Effector memory CD4-positive, alpha-beta T cell (primary cell): Measurements from ENCODE around the gene CEP41.

Source experiments
- DNase-seq, 3 donors: peaks; one replicate each; pipeline ENCODE4 v3.0.0-alpha.2; 2020
- H3K27ac ChIP-seq: 2 replicates; pipeline ENCODE4 v1.7.0; 2013; ENCODE audit warnings: mild to moderate bottlenecking, low read length, moderate library complexity; ENCODE audit not compliant: insufficient read depth, poor library complexity, severe bottlenecking
- H3K27me3 ChIP-seq: replicated peaks from 2 replicates; pipeline ENCODE4 v1.7.0; 2013; ENCODE audit warnings: mild to moderate bottlenecking, low read length; ENCODE audit not compliant: insufficient read depth, control insufficient read depth, poor library complexity, severe bottlenecking
- H3K36me3 ChIP-seq: 2 replicates; pipeline ENCODE4 v1.7.0; 2013; ENCODE audit warnings: mild to moderate bottlenecking, low read length, moderate library complexity; ENCODE audit not compliant: control insufficient read depth, insufficient read depth
- H3K4me1 ChIP-seq: 2 replicates; pipeline ENCODE4 v1.7.0; 2013; ENCODE audit warnings: low read length, mild to moderate bottlenecking; ENCODE audit not compliant: control insufficient read depth, insufficient read depth, poor library complexity, severe bottlenecking
- H3K4me3 ChIP-seq: 2 replicates; pipeline ENCODE4 v1.7.0; 2013; ENCODE audit warnings: low read length, low read depth, mild to moderate bottlenecking; ENCODE audit not compliant: insufficient read depth, poor library complexity, severe bottlenecking
- H3K9me3 ChIP-seq: 2 replicates; pipeline ENCODE4 v1.7.0; 2013; ENCODE audit warnings: mild to moderate bottlenecking, low read length, moderate library complexity; ENCODE audit not compliant: control insufficient read depth

Gene CEP41

DNA sequence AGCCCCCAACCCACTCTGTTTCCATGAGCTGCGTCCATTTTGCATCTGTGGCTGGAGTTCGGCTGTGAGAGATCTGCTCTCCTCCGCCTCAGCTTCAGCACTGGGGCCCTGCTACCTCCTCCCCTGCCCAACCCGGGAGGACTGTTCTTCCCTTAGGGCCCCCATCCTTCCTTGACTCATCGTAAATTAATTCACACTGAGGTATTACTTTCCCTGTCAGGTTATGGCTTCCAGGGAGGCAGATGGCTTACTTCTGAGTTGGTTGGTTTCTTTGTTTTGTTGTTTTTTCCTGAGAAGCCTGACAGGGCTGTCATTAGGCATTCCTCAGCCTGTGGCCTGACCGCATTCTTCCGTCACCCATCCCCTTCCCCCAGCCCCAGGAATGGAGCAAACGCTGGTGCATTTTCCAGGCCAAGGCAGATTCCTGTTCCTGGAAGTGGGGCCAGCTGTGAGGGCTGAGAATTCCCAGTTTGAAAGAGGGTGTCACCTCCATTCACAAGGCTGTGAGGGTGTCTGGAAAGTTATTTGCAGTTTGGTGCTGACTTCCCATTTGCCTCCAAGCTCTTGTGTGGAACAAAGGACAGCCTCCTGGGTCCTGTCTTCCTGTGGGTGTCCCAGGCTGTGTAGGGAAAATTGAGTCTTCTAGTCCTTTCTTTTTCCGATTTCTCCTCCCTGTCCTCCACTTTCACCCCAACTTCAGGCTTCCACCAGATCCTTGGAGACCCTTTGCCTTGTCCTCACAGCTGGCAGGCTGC lies 84.5 kb downstream of the CEP41 start:
- H3K9me3 ChIP-seq: no peaks in the 10 kb centered on the region
- no peaks in the 10 kb centered on the region for H3K27me3 ChIP-seq
- H3K36me3 ChIP-seq: no peaks in the 10 kb centered on the region
- no peak overlapping the region for H3K27ac ChIP-seq
- DNase-seq: no peak
- H3K4me1 ChIP-seq: no peaks in the 10 kb centered on the region
- no peak overlapping the region for H3K4me3 ChIP-seq

DNA sequence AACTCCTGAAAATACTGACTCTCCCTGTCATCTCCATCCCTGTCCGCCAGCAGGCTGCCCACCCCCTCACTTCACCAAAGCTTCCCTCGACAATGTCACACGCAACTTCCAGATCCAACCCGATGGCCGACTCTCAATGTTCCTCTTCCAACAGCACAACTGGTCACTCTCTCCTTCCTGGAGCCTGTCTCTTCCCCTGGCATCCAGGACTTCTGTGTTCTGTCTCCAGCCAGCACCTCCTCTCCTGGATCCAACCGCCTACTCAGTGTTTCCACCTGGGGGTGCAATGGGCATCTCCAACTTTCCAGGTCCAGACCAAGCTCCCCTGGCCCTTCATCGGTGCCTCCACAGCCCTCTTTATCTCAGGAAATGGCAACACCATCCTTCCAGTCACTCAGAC lies 87.6 kb downstream of the CEP41 start:
- H3K27ac ChIP-seq: no peak overlapping the region
- H3K4me3 ChIP-seq: no peak overlapping the region
- no peaks in the 10 kb centered on the region for H3K4me1 ChIP-seq
- no peaks in the 10 kb centered on the region for H3K9me3 ChIP-seq
- no peaks in the 10 kb centered on the region for H3K27me3 ChIP-seq
- H3K36me3 ChIP-seq: no peaks in the 10 kb centered on the region
- DNase-seq: no peak

DNA sequence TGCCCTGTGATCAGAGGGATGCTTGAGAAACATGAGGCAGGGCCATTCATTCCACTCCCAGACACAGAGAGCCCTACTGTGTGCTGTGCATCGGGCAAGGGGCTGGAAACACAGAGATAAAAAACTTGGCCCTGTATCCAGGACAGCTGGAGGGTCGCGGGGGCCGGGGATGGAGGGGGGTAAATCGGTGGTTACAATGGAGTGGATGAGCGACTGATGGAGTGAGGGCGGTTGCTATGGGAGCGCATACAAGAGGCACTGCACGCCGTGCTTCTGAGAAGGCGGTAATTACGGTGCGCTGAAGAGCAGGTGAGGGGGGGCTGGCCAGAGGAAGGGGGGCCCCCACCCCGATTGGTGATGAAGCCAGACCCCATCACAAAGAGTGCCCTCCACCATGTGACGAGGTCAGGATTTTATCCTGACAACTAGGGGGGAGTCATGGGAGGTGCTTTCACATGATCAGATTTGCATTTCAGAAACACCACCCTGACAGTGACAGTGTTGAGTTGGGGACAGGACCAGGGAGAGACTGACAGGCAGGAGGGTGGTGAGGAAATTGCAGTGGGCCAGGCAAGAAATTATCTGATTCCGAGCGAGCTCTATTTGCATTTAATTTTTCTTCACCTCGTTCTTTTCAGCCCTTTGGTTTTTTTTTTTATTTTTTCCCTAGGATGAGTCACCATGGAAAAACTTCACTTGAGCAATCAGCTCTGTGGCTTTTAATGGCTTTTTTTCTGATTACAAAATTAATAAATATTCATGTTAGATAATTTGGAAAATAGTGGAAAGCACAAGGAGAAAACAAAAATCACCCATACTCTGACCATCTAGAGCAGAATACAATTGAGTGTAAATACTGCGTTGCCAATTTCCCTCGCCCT lies 88.4 kb downstream of the CEP41 start:
- Histone ChIP-seq H3K9me3 (no peaks in the 10 kb centered on the region), H3K4me1 (no peaks in the 10 kb centered on the region), H3K36me3 (no peaks in the 10 kb centered on the region), H3K27me3 (no peaks in the 10 kb centered on the region), H3K27ac (no peak overlapping the region), H3K4me3 (no peak overlapping the region)
- no peak for DNase-seq

DNA sequence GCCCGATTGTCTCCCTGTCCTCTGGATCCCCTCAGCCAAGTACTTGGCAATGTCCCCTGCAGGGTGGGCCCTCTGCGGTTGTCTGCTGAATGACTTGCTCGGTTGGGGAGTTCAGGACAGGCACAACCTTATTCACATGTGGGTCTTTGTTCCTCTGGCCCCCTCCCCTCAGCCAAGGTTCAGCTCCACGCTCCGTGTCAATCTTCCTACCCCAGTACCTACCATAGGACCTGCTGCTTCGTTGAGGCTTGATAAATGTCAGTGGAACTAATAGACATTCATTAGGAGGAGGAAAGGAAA lies 89.1 kb downstream of the CEP41 start:
- DNase-seq: no peak
- Histone ChIP-seq H3K27me3 (no peaks in the 10 kb centered on the region), H3K4me3 (no peak overlapping the region), H3K9me3 (no peaks in the 10 kb centered on the region), H3K27ac (no peak overlapping the region), H3K4me1 (no peaks in the 10 kb centered on the region), H3K36me3 (no peaks in the 10 kb centered on the region)

DNA sequence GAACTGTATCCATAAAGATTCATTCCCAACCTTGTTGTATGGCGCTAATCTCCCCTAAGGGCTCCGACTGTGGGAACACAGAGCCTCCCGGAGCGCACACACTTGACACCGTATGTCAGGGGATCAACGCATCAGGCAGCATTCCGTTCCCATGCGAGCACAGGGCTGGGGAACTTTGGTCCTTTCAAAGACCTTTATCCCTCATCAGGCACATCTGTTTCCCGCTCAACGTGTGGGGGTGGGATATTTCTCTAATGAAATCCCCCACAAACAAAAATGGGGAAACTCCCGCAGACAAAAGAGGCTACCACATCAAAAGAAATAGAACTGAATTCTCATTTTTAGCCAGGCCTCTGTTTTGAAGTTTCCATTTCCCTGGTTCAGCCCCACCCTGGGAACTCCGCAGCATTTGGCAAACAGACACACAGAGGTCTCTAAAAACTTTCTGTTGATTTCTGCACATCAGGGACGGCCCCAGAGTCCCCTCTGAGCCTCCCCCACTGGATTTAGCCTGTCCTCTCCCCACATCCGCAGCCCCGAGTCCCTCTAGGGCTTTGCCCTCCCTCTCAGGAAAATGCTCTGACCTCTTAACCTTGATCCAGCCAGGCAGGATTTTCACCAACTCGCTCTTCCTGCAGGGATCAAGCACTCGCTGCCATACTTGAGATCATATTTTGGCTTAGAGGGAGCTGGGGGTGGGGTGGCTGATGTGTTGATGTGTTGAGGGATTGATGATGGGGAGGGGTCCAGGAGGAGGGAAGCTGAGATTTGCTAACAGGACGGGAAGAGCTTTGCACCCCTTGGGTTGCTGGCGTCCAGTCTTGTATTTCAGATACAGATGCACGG lies 89.6 kb downstream of the CEP41 start:
- no peaks in the 10 kb centered on the region for H3K9me3 ChIP-seq
- no peaks in the 10 kb centered on the region for H3K4me1 ChIP-seq
- no peak for DNase-seq
- no peak overlapping the region for H3K4me3 ChIP-seq
- no peaks in the 10 kb centered on the region for H3K36me3 ChIP-seq
- no peaks in the 10 kb centered on the region for H3K27me3 ChIP-seq
- H3K27ac ChIP-seq: no peak overlapping the region

DNA sequence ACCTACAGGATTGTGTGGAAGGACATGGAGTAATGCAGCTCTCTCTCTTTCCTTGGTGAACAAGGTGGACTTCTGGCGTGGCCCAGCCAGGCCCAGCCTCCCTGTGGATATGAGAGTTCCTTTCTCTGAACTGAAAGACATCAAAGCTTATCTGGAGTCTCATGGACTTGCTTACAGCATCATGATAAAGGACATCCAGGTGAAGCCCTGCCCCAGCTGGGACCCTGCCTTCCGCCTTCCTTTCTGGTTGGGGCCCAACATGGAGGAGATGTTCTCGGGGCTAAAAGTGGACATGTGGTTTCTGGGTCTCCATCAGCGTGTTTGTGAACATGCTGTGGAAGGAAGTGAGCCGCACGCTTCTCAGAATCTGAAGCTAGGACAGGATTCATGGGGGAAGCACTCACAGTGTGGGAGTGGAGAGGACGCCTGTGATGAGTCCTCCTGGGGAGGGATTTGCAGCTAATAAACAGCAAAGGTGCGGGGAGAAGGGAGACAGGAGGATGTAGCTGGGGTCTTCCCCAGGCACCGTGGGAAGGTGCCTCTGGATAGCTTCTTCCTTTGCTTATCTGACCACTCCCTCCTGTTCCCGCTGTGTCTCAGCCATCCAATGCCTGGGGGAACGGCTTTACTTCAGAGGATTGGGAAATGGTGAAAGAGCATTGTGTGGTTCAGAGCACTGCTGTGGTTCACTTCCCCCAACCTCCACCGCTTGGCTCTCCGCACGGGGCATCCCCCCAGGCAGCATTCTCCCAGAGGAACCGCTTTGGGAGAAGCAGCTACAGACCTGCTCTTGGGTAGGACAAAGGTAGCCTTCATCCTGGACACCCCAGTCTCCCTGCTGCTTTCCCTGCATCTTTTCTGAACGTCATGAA lies 90.7 kb downstream of the CEP41 start:
- DNase-seq: no peak
- Histone ChIP-seq H3K4me1 (no peaks in the 10 kb centered on the region), H3K36me3 (no peaks in the 10 kb centered on the region), H3K27ac (no peak overlapping the region), H3K4me3 (no peak overlapping the region), H3K27me3 (no peaks in the 10 kb centered on the region), H3K9me3 (no peaks in the 10 kb centered on the region)

DNA sequence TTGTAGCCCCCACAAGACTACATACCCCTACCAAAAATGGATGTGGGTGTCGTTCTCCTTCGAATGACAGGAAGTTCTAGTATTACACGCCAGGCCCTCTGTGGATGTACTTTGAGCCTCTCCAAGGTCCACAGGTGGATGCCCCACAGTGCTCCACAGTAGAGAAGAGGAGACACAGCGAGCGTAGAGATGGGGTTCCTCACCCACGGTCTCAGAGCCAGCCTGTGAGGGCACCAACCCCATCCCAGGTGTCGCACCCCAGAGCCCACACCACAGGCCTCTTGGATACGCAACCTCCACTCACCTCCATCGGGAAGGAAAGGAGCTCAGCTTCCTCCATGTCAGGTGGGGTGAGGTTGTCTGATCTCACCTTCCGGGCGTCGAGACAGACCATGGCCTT lies 93.9 kb downstream of the CEP41 start:
- DNase-seq: no peak
- no peaks in the 10 kb centered on the region for H3K36me3 ChIP-seq
- H3K4me3 ChIP-seq: no peak overlapping the region
- H3K27me3 ChIP-seq: no peaks in the 10 kb centered on the region
- H3K4me1 ChIP-seq: no peaks in the 10 kb centered on the region
- H3K27ac ChIP-seq: no peak overlapping the region
- no peaks in the 10 kb centered on the region for H3K9me3 ChIP-seq

DNA sequence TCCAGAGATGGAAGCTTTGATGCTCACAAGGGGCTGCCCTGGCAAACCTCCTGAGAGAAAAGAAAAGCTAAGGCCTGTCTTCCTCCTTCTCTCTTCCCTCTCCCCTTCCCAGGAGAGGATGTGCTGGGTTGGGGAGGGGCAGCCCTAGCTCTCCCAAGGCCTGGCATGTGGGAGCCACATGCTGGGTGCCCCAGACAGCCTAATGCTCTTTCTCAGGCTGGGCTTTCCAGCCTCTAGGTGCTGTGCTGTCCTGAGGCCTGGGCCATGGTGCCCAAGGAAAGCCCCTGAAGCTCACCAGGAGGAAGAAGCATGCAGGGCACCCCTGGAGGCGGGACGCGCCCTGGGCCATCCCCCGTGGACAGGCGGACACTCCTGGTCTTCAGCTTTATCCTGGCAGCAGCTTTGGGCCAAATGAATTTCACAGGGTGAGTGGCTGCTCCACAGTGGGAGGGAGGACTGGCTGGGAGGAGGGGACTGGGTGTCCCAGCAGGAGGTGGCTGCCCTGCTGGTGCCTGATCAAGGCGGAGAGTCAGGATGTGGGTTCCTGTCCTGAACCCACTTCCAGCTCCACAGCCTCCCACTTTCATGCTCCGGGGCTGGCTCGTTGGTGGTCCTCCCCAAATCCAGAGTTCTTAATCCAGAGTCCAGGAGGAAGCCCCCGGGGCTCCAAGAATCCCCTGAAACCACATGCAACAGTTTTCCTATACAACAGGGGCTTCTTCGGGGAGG lies 94.5 kb downstream of the CEP41 start:
- no peak for DNase-seq
- no peaks in the 10 kb centered on the region for H3K9me3 ChIP-seq
- no peak overlapping the region for H3K27ac ChIP-seq
- no peaks in the 10 kb centered on the region for H3K27me3 ChIP-seq
- no peak overlapping the region for H3K4me3 ChIP-seq
- no peaks in the 10 kb centered on the region for H3K4me1 ChIP-seq
- H3K36me3 ChIP-seq: no peaks in the 10 kb centered on the region

DNA sequence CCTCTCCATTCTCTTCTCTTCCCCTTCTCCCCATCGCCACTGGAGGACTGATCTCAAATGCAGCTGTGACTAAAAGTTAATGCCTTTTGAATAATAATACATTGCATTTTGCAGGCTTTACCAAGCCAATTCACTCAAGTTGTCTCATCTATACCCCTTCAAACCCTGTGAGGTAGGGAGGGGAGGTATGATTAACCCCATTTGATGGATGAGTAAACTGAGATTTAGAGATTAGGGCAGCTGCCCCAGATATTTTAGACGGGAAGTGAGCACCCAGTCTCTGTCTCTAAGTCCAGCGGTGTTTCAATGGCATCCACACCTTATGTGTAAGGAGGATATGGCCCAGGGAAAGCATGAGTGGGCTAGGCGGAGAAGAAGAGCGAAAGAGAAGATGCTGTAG lies 95.1 kb downstream of the CEP41 start:
- H3K9me3 ChIP-seq: no peaks in the 10 kb centered on the region
- no peaks in the 10 kb centered on the region for H3K27me3 ChIP-seq
- no peak overlapping the region for H3K27ac ChIP-seq
- no peaks in the 10 kb centered on the region for H3K36me3 ChIP-seq
- no peaks in the 10 kb centered on the region for H3K4me1 ChIP-seq
- no peak overlapping the region for H3K4me3 ChIP-seq
- DNase-seq: no peak
